ENCODE data around the gene RUFY4. TPM values are rescaled to one million over a fixed set of nuclear protein-coding genes. Genes with fewer than 3 reads are reported as not detected.

RUFY4 gene
- total and polyA plus RNA-seq, 9 of the 15 experiments (the other 6 are each of a cell fraction or from before 2014, with no cell fraction given): not detected

GRCh38 chr2:218069606-218070300 is 700 bp downstream of the RUFY4 start:
- Histone ChIP-seq H3K9me1 (ENCODE audit: control insufficient read depth, insufficient read depth, low read length) (no peaks in the 10 kb centered on the region), H4K20me1 (replicated peaks; ENCODE audit: control insufficient read depth, insufficient read depth, low read length) (no peaks in the 10 kb centered on the region), H3K27ac (ENCODE audit: extremely low read depth, low read depth, low read length) (no peak overlapping the region), H3K4me2 (ENCODE audit: insufficient read depth, low read length) (no peak overlapping the region), H2AFZ (ENCODE audit: low read depth, low read length) (no peak overlapping the region), H3K27me3 (ENCODE audit: control insufficient read depth in 2 of 2, insufficient read depth in 2 of 2, low read length in 2 of 2) (peaks cover 0 to 32% of the 10 kb centered on the region in 2 experiments; a peak in 2 of 5 replicates), H3K9me3 (replicated peaks; ENCODE audit: control insufficient read depth, insufficient read depth, low read depth, low read length) (no peaks in the 10 kb centered on the region), H3K36me3 (ENCODE audit: control insufficient read depth, insufficient read depth, low read length) (no peaks in the 10 kb centered on the region), H3K4me1 (replicated peaks in 1 of 2; ENCODE audit: control insufficient read depth in 2 of 2, insufficient read depth in 2 of 2, low read length in 2 of 2) (no peaks in the 10 kb centered on the region; a peak in 2 of 5 replicates), H3K79me2 (ENCODE audit: control insufficient read depth, insufficient read depth, low read length) (no peaks in the 10 kb centered on the region), H3K4me3 (no peak overlapping the region), H3K9ac (ENCODE audit: insufficient read depth in 1 of 2, low read depth in 2 of 2, low read length in 2 of 2) (no peak overlapping the region)
- in situ Hi-C loops (cut with MboI): no loop called here
- FAIRE-seq (no peak), ATAC-seq (no peak), DNase-seq (ENCODE audit: extremely low read depth in 1 of 4, low spot score in 3 of 4) (no peak)
- intact Hi-C loops (cut with micrococcal nuclease): loop anchor here (10.0 kb wide), 2 partner anchors 155 to 285 kb away; no protein-coding TSS in a partner anchor
- CTCF ChIA-PET (ENCODE audit: low intra/inter-chr PET ratio): no interaction called here
- no TSS peak for BruUV-seq (replicated peaks)
- POLR2A ChIA-PET: no interaction called here
- 0% methylated on average over 6 of the region's 9 CpGs for WGBS (ENCODE audit: insufficient coverage, low coverage, missing lambda C conversion rate)
- TF ChIP-seq CCAR2 (IDR thresholded peaks at IDR 0.05; ENCODE audit: low read depth, low read length) (no peak), ZBTB5 (IDR thresholded peaks at IDR 0.05) (no peak), HMGXB4 (CRISPR knock-in tag; IDR thresholded peaks at IDR 0.05) (no peak), EP400 (IDR thresholded peaks at IDR 0.05) (no peak), SMAD1 (IDR thresholded peaks at IDR 0.05; ENCODE audit: low read depth, low read length, partially characterized antibody) (no peak), ZNF140 (CRISPR knock-in tag; IDR thresholded peaks at IDR 0.05) (no peak), SP2 (IDR thresholded peaks at IDR 0.05; ENCODE audit: extremely low read depth, low read depth, low read length, poor library complexity, severe bottlenecking) (no peak), TAL1 (IDR thresholded peaks at IDR 0.05) (no peak), ATF4 (CRISPR knock-in tag; IDR thresholded peaks at IDR 0.05) (no peak), BDP1 (IDR thresholded peaks at IDR 0.05; ENCODE audit: insufficient read depth, insufficient read length) (no peak), FOXK2 (conservative IDR thresholded peaks at IDR 0.05 in 1 of 2, IDR thresholded peaks at IDR 0.05 in 1 of 2; ENCODE audit: low read depth in 2 of 2) (no peak), SOX6 (IDR thresholded peaks at IDR 0.05) (no peak), GABPA (tag; conservative IDR thresholded peaks at IDR 0.05; ENCODE audit: low read depth) (no peak), E2F1 (CRISPR knock-in tag; IDR thresholded peaks at IDR 0.05) (no peak), ETV1 (tag; conservative IDR thresholded peaks at IDR 0.05; ENCODE audit: low read depth) (no peak), PML (IDR thresholded peaks at IDR 0.05; ENCODE audit: low read length) (no peak), ZNF253 (CRISPR knock-in tag; conservative IDR thresholded peaks at IDR 0.05) (no peak), TAF9B (IDR thresholded peaks at IDR 0.05; ENCODE audit: partially characterized antibody) (no peak)

All from K562 (cell line).